Right lobe of liver (tissue), 4 donors: Measurements from ENCODE around the gene FRK.

ENCODE experiments used
- POLR2A ChIP-seq: fragments of 450-650 bp; IDR thresholded peaks from one replicate; pipeline ENCODE4 v1.6.1; 2017; ENCODE audit warnings: antibody characterized with exemption, mild to moderate bottlenecking
- TF ChIP-seq, protein P1 (sequence below), 4 donors: fragments of 200-600 bp in 3 of 4; fragments of 450-650 bp in 1 of 4; IDR thresholded peaks; one replicate each; pipeline versions ENCODE4 v1.5.1 to v1.8.0; 2016 to 2022; ENCODE audit warnings: antibody characterized with exemption in 4 of 4, mild to moderate bottlenecking in 2 of 4
- donor health status: DM: no; HTN: no; CAD: no.
- donor health status: DM: no; HTN: no; CAD: no.
- donor health status: DM: no; HTN: yes; CAD: no.

DNA sequence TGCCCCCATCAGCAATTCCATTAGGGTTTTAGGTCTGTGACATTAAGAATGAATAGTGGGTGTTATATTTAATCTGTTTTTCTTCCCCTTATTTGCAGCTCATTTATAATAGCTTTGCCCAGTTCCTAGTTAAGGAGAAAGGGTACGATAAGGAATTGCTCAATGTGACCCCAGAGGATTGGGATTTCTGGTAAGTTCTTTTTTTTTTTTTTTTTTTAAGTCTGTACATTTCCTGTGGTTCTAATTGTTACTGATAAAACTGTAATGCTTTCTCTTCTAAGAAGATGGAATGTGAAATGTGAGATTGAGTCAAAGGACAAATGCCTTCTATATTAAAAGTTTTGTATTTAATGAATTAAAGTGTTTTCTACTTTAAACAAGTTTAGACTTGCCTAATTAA is 45.5 kb upstream of the FRK start:
- TF ChIP-seq, protein P1, sequence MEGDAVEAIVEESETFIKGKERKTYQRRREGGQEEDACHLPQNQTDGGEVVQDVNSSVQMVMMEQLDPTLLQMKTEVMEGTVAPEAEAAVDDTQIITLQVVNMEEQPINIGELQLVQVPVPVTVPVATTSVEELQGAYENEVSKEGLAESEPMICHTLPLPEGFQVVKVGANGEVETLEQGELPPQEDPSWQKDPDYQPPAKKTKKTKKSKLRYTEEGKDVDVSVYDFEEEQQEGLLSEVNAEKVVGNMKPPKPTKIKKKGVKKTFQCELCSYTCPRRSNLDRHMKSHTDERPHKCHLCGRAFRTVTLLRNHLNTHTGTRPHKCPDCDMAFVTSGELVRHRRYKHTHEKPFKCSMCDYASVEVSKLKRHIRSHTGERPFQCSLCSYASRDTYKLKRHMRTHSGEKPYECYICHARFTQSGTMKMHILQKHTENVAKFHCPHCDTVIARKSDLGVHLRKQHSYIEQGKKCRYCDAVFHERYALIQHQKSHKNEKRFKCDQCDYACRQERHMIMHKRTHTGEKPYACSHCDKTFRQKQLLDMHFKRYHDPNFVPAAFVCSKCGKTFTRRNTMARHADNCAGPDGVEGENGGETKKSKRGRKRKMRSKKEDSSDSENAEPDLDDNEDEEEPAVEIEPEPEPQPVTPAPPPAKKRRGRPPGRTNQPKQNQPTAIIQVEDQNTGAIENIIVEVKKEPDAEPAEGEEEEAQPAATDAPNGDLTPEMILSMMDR (IDR thresholded peaks at IDR 0.05): no peak
- no peak for TF ChIP-seq POLR2A
